Esophagus squamous epithelium (tissue), 4 donors: ENCODE measurements around the gene DEDD.
A peak's percentile ranks its signal among the peaks of the same experiment; 100 is the strongest.

Experiments used
- CTCF ChIP-seq, 6 experiments: fragments of 450-650 bp in 4 of 6; fragments of 200-600 bp in 2 of 6; sonication (generic) in 2 of 6; IDR thresholded peaks; one replicate each; pipeline ENCODE4 v1.5.1; 2016 to 2019; ENCODE audit warnings: antibody characterized with exemption in 6 of 6, mild to moderate bottlenecking in 4 of 6, moderate library complexity in 4 of 6
- POLR2A ChIP-seq, 4 donors: fragments of 450-650 bp; IDR thresholded peaks; one replicate each; pipeline ENCODE4 v1.6.1; 2017; ENCODE audit warnings: antibody characterized with exemption in 4 of 4, mild to moderate bottlenecking in 4 of 4, moderate library complexity in 3 of 4

- TF ChIP-seq CTCF (IDR thresholded peaks at IDR 0.05) (peak in 2 of 6 experiments; percentile 8 to 14), POLR2A (IDR thresholded peaks at IDR 0.05) (peak in 3 of 4 donors; percentile 75 to 94 (median 86))
These were observed 14.5 kb downstream of the DEDD start, which contains the start of the genes NIT1 and PFDN2 for GRCh38 chr1:161117759-161118581.
